HEK293T (cell line): ENCODE data around the gene SMC1B.

Experiments
- LEF1 ChIP-seq: fragments of 450-650 bp; IDR thresholded peaks from 2 replicates; pipeline ENCODE4 v1.6.1; 2017; ENCODE audit warnings: mild to moderate bottlenecking, borderline replicate concordance
- SP1 ChIP-seq: fragments of 450-650 bp; IDR thresholded peaks from 2 replicates; pipeline ENCODE4 v1.6.1; 2017

- TF ChIP-seq SP1 (no peak), LEF1 (no peak)
Observed at GRCh38 chr22:45341498-45341897, 71.9 kb downstream of the SMC1B start.
